ENCODE data around the gene SLC4A8.

GRCh38 chr12:51548241-51548640 lies 123.6 kb downstream of the SLC4A8 start:
- no peak for TF ChIP-seq CTCF (IDR thresholded peaks at IDR 0.05 in 4 of 5, conservative IDR thresholded peaks at IDR 0.05 in 1 of 5)
- no peak for TF ChIP-seq POLR2A (IDR thresholded peaks at IDR 0.05)
